Activated CD8-positive, alpha-beta memory T cell treated with anti-CD3 and anti-CD28 coated beads, Interleukin-2, amount 50 U/mL, for 48 hours (primary cell): ENCODE data around the gene KBTBD13.
"Not testable (repeated sequence)": the region's sequence is repeated elsewhere in the genome, so short reads cannot be mapped to it uniquely, and the experiment has no call there.

Source experiments
- DNase-seq: peaks from one replicate; pipeline ENCODE4 v3.0.0-alpha.2; 2020

The KBTBD13 gene

DNA sequence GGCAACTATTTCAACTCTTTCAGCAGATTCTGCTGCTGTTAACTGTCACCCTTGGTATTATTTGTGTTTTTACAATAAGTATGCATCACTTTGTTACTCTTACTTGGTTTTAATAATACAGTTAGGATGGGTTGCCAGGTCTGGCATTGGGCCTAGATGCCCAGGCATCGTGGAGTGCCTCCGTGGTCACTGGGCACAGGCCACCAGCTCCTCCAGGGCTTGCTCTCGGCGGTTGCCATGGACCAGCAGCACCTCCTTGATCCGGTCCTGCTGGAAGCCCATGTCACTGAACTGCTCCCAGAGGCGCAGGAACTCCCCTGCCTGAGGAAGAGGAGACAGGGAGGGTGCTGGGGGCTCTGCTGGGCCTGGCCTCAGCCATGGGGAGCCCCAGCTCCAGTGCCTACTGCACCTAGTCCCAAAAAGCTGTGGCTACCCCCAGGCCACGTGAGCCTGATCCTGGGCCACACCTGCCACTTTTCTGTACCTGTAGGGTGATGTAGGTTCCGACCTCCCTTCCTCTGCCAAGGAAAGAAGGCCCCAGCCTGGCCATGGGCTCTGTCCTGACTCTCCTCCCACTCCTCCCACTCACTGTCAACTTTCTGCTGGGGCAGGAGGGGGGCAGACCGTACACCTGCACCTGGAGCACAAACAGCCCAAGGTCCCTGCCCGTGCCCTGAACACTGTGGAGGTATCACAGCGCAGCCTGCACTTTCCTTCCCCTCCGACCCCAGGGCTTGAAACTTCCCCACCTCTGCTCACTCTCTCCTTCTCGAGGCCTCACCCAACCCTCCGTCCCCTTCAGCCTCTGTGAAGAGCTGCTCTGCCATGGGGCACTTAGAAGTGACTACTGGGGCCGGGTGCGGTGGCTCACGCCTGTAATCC is 16.6 kb downstream of the KBTBD13 start:
- no peak for DNase-seq

DNA sequence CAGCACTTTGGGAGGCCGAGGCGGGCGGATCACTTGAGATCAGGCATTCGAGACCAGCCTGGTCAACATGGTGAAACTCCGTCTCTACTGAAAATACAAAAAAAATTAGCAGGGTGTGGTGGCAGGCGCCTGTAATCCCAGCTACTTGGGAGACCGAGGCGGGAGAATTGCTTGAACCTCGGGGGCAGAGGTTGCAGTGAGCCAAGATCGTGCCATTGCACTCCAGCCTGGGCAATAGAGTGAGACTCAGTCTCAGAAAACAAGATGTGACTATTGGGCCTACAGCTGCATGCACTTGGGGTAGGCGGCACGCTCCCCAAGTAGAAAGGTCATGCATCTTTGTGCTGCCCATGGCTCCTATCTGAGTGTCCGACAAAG is 17.2 kb downstream of the KBTBD13 start:
- not testable (repeated sequence) for DNase-seq

DNA sequence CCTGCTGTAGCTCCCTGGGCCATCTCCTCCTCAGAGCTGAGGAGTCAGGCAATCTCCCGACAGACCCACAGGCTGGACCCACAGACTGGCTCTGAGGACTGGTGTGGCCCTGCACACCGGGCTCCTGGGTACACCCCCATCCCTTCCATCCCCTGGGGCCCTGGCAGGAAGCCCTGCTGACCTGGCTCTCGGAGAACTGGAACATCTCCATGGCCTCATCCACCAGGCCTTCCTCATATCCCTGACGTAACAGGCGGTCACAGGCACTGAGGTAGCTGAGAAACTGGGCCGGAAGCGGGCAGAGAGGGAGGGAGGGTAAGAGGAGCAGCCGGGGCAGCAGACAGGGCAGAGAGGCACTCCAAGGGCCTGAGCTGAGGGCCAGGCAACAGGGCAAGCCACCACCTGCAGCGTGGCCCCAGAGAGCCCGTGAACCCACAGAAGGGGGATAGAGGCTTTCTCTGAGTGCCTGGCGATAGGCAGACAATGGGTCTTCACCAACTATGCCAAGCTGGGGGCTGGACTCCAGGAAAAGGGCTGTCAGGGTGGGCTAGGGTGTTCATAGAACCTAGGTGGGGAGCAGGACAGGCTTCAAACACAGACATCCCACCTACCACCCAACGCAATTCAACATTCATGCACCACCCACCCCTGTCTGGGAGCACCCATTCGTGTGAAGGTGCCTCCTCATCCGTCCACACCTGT is 17.9 kb downstream of the KBTBD13 start:
- no peak for DNase-seq

DNA sequence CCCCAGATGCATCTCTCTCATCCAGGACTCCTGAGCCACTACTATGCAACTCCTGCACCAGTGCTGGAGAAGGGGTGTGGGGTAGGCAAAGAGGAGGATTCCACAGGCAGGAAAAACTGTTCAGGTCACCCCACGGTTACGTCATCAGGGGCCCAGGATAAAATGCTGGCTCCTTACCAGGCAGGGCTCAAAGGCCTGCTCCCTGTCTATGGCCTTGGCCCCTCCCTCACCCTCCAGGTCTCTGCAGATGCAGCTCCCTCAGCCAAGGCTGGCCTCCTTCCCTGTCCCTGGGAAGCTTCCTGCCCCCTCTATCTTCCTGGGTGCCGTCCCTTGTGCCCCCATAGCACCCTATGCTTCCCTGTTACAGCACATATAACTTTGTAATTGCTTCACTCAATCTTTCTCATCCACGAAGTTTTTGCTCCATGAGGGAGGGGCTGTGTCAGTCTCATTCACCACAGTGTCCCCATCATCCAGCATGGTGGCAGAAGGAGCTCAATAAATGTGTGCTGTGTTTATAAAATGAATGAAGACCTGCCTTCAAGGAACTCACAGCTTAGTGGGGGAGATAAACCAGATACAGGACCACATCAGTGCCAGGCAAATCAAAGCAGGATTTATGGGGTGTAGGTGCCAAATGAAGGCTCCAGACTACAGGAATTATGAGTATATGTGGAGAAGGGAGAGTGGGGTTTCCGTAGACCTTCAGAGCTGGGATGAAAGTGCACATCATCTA is 18.6 kb downstream of the KBTBD13 start:
- DNase-seq: no peak

DNA sequence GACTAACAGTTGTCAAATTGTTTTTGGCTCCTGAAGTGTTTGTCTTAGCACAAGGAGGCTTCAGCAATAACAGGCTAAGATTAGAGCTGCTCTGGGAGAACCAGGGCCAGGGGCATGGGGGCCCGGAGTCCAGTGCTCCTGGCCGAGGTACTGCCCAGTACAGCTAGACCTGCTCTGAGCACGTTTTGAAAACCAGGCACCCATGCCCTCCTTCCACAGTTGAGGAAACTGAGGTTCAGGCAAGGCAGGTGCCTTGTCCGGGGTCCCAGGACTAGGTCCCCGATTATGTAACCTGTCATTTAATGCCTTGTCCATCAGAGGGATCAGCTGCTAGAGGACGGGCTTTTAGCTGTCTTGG is 19.2 kb downstream of the KBTBD13 start:
- no peak for DNase-seq

DNA sequence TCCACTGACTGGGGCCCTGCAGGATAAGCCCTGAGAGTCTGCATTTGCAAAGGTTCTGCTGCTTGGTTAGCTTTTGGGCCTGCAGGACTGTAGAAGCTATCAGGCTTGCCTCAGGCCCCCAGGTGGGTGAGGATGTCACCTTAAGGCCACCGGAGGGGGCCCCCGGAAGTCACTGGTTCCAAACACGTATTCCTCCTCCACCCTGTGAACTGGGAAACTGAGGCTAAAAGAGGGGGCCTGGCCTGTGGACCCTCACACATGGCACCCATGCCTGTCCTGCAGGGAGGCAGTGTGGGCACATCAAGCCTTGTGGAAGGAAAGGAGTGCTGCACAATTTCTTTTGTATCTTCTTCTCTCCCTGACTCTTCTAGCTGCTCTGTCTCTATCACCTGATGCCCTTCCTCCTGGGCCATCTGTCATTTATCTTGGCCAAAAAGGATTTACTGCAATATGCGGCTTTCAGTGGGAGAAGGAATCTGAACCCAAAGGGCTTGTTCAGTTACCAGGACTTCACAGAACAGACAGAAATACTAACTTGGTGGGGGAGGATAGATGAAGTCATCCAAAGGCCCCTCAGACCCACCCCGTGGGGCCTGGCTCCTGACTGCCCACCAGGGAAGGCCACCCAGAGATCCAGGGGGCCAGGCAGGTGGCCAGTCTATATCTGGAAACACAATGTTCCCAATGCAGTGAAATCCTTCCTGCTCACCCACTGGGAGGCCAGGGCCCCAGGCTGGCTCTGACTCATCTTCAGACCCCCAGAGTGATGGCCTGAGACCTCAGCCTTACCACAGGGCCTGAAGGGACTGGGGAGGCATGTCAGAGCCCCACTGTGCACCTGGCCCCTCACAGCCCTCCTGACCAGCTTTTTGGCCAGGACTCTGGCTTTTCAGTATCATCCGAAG is 20.2 kb downstream of the KBTBD13 start:
- DNase-seq: no peak

DNA sequence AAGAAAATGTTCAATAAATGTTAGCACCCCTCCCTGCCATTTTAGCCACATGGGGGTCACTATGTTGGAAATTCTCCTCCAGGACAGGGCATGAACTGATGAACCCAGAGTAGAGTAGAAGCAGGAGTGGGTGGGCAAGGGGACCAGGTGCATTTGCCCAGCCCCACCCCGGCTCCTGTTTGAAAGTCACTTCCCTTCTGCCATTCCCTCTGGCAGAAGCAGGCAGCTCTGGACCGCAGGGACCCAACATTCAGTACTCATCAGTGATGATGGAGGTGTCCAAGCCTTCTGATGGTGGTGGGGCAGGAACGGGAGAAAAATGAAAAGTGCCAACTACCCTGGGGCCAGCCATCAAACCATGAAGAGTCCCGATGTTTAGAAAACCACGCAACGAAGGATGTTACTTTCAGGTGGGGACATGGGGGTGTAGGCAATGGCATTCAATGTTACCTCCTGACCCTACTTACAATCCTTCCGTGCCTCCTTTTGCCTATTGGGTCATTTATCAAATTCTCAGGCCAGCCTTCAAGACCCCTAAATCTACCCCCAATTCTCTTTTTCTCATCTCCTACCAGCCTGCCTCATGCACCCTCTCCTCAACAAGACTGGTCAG is 21.2 kb downstream of the KBTBD13 start:
- DNase-seq: no peak

DNA sequence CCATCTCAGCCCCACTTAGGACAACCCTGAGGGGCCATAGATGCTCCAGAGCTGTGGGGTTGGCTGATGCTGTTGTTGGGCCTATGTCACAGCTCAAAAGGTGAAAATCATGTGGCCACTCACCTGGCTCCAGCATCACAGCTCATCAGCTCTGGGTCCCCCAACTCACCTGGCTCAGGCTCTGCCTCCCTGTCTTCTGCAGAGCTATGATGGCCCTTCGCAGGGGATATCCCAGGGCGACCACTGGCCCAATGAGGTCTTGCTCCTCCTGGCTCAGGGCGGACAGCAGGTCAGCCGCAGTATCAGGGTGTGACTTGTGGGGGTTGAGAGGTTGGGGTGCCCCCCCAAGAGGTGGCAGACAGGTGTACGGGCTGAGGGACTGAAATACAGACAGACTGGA is 22.8 kb downstream of the KBTBD13 start:
- no peak for DNase-seq

DNA sequence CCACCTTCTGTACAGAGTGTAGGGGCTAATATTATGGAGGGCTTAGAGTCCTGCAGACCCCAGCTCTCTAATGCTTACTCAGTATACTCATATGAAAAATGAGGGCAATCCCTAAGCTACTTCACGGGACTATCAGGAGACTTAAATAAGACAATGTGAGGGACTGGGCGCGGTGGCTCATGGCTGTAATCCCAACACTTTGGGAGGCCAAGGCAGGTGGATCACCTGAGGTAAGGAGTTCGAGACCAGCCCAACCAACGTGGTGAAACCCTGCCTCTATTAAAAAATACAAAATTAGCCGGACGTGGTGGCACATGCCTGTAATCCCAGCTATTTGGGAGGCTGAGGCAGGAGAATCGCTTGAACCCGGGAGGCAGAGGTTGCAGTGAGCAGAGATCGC is 23.3 kb downstream of the KBTBD13 start:
- not testable (repeated sequence) for DNase-seq

DNA sequence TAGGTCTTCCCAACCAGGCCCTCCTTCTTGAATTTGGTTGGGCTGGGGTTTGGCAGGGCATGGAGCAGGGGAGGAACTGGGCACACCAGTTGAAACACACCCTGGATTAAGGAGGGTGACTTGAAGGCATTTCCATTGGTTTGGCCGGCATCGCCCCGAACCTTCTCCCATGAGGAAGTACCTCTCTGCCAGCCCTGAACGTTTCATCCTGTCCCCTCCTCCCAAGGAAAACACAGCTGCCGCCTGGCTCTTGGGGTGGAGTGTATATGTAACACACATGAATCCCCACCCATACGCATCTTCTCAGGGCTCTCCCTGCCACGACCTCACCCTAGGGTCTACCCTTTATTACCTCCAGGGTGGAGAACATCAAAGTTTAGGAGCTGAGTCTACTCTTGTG is 23.9 kb downstream of the KBTBD13 start:
- no peak for DNase-seq

DNA sequence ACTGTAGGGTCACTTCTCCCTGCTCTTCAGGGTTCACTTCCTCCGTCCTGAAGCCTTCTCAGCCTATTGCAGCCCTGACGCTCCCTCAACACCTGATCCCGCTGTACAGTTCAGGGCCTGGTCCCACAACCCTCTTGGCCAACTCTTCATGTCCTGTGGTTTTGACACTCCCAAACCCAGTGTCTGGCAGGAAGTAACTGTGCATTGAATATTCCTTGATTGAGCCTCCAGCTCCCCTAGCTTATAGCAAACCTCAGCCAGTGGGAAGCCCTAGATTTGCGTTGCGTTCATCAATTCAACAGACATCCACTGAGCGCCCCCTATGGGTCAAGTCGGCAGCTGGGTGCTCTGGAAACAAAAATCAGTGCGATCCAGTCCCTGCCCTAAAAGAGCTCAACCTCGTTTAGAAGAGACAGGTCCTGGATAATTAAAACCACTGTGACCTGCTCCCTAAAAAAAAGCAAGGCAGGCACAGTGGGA is 24.9 kb downstream of the KBTBD13 start:
- peak; percentile 85 for DNase-seq

DNA sequence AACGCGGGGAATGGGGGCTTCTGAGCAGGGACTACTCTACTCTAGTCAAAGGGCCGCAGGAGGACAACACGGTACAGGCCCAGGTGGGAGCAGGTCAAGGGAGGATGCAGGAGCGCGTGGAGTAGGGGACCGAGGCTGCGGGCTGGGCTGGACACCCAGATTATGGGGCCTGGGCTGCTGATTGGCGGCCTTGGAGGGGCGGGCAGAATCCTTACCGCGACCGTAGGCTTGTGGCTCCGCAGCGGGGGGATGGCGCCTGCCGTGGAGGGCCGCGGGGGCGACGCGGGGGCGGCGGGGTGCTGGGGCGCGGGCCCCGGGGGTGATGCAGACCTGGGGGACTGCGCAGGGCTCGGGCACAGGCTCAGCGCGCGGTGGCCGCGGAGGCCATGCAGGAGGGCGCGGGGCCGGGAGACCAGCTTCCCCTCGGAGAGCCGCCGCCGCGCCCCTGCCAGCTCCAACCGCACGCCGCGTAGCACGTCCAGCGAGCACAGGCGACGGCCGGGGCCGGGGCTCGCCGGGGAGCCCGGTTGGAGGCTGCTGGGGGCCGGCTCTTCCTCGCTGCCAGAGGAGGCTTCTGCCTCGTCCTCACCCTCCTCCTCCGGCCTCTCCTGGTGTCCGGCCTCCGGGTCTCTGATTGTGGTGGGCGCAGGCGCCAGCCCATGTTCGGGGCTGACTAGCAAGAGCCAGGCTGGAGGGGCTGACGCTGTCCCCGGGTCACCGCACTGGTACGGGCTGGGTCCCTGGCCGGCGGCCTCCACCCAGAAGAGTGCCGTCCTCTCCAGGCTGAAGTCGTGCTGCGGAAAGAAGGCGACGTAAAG is 25.6 kb downstream of the KBTBD13 start:
- DNase-seq: no peak

DNA sequence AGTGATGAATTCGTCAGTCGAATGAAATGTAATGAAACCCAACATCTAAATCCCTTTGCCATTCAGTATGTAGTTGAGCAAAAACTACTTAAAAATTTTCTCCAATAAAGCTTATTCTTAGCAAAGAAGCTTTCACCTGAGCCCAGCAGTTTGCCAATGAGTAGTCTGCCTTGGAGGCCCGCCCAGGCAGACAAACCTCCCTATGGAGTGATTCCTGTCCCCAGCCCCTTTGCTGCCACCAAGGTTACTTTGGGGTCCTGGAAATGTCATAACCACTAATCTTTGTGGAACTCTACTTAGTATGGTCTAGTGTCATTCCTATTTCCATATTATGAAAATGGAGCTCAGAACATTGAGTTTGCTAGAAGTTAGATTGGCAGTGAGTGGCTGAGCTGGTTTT is 26.4 kb downstream of the KBTBD13 start:
- no peak for DNase-seq

DNA sequence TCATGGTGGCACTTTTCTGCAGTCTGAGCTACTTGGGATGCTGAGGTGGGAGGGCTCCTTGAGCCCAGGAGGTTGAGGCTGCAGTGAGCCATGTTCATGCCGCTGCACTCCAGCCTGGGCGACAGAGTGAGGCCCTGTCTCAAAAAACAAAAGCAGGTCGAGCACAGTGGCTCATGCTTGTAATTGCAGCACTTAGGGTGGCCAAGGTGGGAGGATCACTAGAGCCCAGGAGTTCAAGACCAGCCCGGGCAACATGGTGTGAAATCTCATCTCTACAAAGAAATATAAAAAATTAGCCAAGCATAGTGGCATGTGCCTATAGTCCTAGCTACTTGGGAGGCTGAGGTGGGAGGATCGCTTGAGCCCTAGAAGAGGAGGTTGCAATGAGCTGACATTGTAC is 28.5 kb downstream of the KBTBD13 start:
- DNase-seq: no peak

DNA sequence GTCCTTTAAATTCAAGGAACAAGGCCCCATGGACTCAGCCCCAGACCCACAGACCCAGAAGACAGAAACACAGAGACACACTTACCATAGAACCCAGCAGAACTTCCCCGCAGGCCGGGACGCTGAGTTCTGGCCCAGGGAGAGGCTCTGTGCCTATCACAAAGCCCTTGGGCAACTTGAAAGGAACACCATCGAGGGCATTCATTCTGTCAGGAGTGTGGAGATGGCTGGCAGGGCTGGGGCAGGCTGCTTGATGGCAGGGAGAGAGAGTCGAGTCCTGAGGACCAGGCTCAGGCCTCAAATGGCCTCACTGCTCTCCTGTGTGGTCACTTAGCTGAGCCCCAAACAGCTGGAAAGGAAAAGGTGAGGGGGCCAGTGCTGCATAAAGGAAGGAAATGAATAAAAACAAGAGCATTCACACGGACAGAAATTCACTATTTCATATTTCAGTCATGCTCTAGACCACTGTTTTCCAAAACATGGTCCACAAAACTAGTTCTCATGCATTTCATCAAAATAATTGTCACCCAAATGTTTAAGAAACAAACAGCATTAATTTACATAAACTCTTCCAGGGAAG is 29.6 kb downstream of the KBTBD13 start:
- no peak for DNase-seq

DNA sequence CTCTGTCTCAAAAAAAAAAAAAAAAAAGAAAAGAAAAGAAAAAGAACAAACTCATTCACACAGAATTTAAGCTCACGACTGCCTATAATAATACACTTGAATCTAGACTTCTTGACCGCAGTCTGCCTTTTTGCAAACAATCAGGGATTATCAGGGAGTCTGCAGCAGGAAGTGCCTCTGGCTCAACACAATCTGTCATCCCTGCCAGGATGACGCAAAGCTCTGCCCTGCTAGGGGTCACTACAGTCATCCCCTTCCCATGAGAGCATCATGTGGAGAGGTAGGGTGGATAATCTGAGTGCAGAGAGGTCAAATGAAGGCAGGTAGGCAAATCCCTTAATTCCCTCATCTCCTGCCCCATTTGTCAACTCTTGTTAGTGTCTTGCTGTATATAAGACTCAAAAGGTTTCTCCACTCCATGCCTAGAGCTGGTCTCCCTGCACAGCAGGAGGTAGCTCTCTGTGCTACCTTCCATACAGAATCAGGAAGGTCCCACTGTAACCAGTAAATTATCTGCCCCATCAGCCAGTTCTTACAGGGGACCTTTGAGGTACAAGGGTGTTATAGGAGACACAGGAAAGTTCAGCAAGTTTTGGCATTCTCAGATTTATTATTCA is 34.2 kb downstream of the KBTBD13 start:
- no peak for DNase-seq

DNA sequence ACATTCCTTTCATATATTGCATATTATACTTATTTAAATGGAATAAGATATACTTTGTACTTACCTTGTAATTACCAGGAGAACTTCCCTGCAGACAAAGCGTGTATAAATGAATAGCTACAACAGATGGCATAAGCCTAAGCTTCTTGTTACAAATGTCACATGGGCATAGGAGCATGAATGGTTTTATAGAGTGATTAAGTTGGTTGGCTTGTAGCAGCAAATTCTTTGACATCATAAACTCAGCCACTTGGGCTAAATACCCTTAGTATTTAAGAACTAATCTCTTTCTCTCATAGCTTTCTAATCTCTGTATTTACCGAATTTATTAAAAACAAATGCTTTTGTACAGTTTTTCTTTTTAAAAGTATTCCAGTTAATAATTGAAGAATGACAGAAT is 38.5 kb downstream of the KBTBD13 start, which contains the start of gene UBAP1L:
Gene UBAP1L, minus strand, starts transcription at position 115 of the 400 bp plus-strand sequence. CDS start 8,985 bp downstream, outside the sequence.
- no peak for DNase-seq

DNA sequence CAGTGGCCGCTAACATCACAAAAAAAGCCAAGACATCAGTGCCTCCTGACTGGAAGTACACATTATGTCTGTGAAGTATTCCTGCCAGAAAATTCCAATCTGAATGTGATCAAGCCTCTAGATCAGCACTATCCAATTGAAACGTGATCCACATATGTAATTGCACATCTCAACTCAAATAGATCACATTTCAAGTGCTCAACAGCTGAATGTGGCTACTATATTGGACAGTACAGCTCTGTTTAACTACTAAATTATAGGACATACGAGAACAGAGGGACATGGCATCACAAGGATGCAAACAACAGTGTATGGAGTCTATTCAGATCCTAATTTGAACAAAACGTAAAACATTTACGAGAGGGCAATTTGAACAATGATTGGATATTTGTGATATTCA is 39.0 kb downstream of the KBTBD13 start:
- DNase-seq: no peak
